Gastrocnemius medialis (tissue), 4 donors: ENCODE measurements around the gene CCNF. TPM values are rescaled to one million over a fixed set of nuclear protein-coding genes. Genes with fewer than 3 reads are reported as not detected.
"Not testable (repeated sequence)": the region's sequence is repeated elsewhere in the genome, so short reads cannot be mapped to it uniquely, and the experiment has no call there.

Experiments
- ATAC-seq, 2 donors: fragments of 150-250 bp; one replicate each; pipeline ENCODE4 v1.9.1; 2016
- DNase-seq, 2 donors: peaks; one replicate each; pipeline ENCODE4 v3.0.0-alpha.2; 2019
- H3K27ac ChIP-seq, 4 donors: fragments of 200-600 bp; sonication (generic); 1 replicate in 1 of 4; 2 replicates in 3 of 4; pipeline ENCODE4 v1.5.1; 2016 to 2018; ENCODE audit warnings: mild to moderate bottlenecking in 2 of 4, moderate library complexity in 1 of 4
- H3K27me3 ChIP-seq, 3 donors: fragments of 200-600 bp; sonication (generic) in 2 of 3; 1 replicate in 1 of 3; 2 replicates in 2 of 3; pipeline versions ENCODE4 v1.5.1 to v1.6.0; 2016 to 2019; ENCODE audit warnings: mild to moderate bottlenecking in 1 of 3, moderate library complexity in 1 of 3
- H3K36me3 ChIP-seq, 2 donors: fragments of 200-600 bp; sonication (generic) in 1 of 2; one replicate each; pipeline ENCODE4 v1.5.1; 2017 to 2018
- H3K4me1 ChIP-seq, 2 donors: fragments of 200-600 bp; sonication (generic) in 1 of 2; one replicate each; pipeline ENCODE4 v1.5.1; 2016 to 2017; ENCODE audit warnings: mild to moderate bottlenecking in 2 of 2
- H3K4me3 ChIP-seq, 4 donors: fragments of 200-600 bp; sonication (generic) in 3 of 4; 1 replicate in 1 of 4; 2 replicates in 3 of 4; pipeline ENCODE4 v1.5.1; 2016 to 2019; ENCODE audit warnings: mild to moderate bottlenecking in 2 of 4
- H3K9me3 ChIP-seq, 3 donors: fragments of 200-600 bp; sonication (generic) in 2 of 3; 1 replicate in 1 of 3; 2 replicates in 2 of 3; pipeline ENCODE4 v1.5.1; 2016 to 2019
- POLR2A ChIP-seq, 2 donors: fragments of 450-650 bp; IDR thresholded peaks; one replicate each; pipeline ENCODE4 v1.6.1; 2017; ENCODE audit warnings: antibody characterized with exemption in 2 of 2, mild to moderate bottlenecking in 2 of 2, moderate library complexity in 2 of 2
- in situ Hi-C, 4 donors: fragments of 200-750 bp; cut with MboI; loops; one replicate each; pipeline versions ENCODE4 v1.15.0 to v1.8.0; 2017; ENCODE audit warnings: low sequenced_read_pairs in 4 of 4
- intact Hi-C: fragments of 100-400 bp; cut with DNase I; formaldehyde crosslinking; loops from one replicate; pipeline ENCODE4 v1.15.1; 2023; ENCODE audit warnings: low total_unique reads
- total RNA-seq, 4 donors: library from RNA; depleted of rRNA; stranded (reverse); fragments of >200 nt; gene quantifications; one replicate each; pipeline versions ENCODE4 v1.1.0 to v1.2.3, GENCODE V29; 2016
- TF ChIP-seq, protein P1 (sequence below), 5 experiments: fragments of 450-650 bp in 3 of 5; fragments of 200-600 bp in 2 of 5; sonication (generic) in 2 of 5; IDR thresholded peaks in 4 of 5; conservative IDR thresholded peaks in 1 of 5; 1 replicate in 4 of 5; 2 replicates in 1 of 5; pipeline ENCODE4 v1.5.1; 2016 to 2019; ENCODE audit warnings: antibody characterized with exemption in 5 of 5, mild to moderate bottlenecking in 3 of 5, moderate library complexity in 3 of 5

Gene CCNF, protein sequence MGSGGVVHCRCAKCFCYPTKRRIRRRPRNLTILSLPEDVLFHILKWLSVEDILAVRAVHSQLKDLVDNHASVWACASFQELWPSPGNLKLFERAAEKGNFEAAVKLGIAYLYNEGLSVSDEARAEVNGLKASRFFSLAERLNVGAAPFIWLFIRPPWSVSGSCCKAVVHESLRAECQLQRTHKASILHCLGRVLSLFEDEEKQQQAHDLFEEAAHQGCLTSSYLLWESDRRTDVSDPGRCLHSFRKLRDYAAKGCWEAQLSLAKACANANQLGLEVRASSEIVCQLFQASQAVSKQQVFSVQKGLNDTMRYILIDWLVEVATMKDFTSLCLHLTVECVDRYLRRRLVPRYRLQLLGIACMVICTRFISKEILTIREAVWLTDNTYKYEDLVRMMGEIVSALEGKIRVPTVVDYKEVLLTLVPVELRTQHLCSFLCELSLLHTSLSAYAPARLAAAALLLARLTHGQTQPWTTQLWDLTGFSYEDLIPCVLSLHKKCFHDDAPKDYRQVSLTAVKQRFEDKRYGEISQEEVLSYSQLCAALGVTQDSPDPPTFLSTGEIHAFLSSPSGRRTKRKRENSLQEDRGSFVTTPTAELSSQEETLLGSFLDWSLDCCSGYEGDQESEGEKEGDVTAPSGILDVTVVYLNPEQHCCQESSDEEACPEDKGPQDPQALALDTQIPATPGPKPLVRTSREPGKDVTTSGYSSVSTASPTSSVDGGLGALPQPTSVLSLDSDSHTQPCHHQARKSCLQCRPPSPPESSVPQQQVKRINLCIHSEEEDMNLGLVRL
- total RNA-seq = 1 to 10 TPM; 1.8 to 3.6 (median 2.4) TPM

DNA sequence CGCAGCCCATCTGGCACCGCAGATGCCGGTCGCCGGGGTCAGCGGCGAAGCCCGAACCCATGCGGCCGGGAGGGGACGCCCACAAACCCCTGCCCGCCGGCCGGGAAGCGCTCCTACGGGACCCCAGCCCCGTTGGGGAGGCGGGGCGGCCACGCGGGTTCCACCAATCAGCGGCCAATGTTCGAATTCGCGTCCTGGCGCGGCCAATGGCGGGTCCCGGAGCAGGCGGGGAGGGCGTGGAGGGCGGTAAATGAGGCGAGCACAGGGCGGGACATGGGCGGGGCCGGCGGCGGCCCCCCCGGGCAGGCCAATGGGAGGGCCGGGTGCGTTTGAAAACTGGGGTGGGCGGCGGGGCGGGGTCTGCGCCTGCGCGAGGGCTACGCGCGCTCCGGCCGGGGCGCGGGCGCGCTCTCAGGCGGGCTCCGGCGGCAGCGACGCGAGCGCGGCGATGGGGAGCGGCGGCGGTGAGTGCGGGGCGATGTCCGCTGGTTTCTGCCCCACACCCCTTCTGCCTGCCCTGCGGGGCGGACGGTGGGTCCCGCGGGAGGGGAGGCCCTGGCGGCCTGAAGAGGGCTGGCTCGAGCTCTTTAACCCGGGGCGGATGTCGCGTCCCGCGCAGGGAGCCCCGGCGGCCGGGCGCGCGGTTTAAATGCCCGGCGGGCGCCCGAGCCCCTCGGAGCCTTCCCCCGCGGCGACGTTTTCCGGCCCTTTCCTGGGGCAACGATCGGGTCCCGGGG lies at the start of gene CCNF:
Gene CCNF (plus strand): TSS at position 414 of the 737 bp plus-strand sequence. CDS start 35 bp downstream, at position 449.
- Histone ChIP-seq H3K27ac (peak within 1 kb of the TSS; percentile 73 to 78 (median 76)), H3K9me3 (no peaks in the 10 kb centered on the region), H3K4me3 (peak within 1 kb of the TSS; percentile 64 to 97 (median 87)), H3K27me3 (no peaks in the 10 kb centered on the region), H3K36me3 (peaks cover 0 to 4% of the 10 kb centered on the region in 2 donors), H3K4me1 (peaks cover 6 to 8% of the 10 kb centered on the region in 2 donors)
- intact Hi-C loops = loop anchor here (1.0 to 10.0 kb wide), 4 partner anchors 32 to 89 kb away; partner anchors contain the start of genes ABCA3 and TEDC2
- TF ChIP-seq, protein P1, sequence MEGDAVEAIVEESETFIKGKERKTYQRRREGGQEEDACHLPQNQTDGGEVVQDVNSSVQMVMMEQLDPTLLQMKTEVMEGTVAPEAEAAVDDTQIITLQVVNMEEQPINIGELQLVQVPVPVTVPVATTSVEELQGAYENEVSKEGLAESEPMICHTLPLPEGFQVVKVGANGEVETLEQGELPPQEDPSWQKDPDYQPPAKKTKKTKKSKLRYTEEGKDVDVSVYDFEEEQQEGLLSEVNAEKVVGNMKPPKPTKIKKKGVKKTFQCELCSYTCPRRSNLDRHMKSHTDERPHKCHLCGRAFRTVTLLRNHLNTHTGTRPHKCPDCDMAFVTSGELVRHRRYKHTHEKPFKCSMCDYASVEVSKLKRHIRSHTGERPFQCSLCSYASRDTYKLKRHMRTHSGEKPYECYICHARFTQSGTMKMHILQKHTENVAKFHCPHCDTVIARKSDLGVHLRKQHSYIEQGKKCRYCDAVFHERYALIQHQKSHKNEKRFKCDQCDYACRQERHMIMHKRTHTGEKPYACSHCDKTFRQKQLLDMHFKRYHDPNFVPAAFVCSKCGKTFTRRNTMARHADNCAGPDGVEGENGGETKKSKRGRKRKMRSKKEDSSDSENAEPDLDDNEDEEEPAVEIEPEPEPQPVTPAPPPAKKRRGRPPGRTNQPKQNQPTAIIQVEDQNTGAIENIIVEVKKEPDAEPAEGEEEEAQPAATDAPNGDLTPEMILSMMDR (IDR thresholded peaks at IDR 0.05 in 4 of 5, conservative IDR thresholded peaks at IDR 0.05 in 1 of 5) = peak in 2 of 5 experiments; percentile 26 to 35
- peak; percentile 51 to 52 for TF ChIP-seq POLR2A (IDR thresholded peaks at IDR 0.05)
- ATAC-seq (peak; percentile 95 to 97), DNase-seq (peak; percentile 96 to 97)
- in situ Hi-C loops = no loop called here

DNA sequence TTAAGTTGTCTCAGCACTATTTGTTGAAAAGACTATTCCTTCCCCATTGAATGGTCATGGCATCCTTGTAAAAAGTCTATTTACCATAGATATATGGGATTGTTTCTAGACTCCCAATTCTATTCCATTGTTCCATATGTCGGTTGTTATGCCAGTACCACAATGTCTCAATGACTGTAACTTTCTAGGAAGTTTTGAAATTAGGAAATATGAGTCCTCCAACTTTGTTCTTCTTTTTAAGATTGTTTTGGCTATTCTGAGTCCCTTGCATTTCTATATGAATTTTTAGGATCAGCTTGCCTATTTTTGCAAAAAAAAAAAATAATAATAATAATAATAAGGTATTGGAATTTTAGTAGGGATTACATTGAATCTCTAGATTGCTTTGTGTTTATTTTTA lies 45.7 kb upstream of the CCNF start:
- no peaks in the 10 kb centered on the region for H3K27me3 ChIP-seq
- no peaks in the 10 kb centered on the region for H3K36me3 ChIP-seq
- in situ Hi-C loops = no loop called here
- no peak overlapping the region for H3K4me3 ChIP-seq
- ATAC-seq (no peak), DNase-seq (no peak)
- H3K9me3 ChIP-seq = no peaks in the 10 kb centered on the region
- intact Hi-C loops = no loop called here
- TF ChIP-seq, protein P1 (IDR thresholded peaks at IDR 0.05 in 4 of 5, conservative IDR thresholded peaks at IDR 0.05 in 1 of 5) = no peak
- no peak for TF ChIP-seq POLR2A (IDR thresholded peaks at IDR 0.05)
- H3K27ac ChIP-seq = no peak overlapping the region
- no peaks in the 10 kb centered on the region for H3K4me1 ChIP-seq

DNA sequence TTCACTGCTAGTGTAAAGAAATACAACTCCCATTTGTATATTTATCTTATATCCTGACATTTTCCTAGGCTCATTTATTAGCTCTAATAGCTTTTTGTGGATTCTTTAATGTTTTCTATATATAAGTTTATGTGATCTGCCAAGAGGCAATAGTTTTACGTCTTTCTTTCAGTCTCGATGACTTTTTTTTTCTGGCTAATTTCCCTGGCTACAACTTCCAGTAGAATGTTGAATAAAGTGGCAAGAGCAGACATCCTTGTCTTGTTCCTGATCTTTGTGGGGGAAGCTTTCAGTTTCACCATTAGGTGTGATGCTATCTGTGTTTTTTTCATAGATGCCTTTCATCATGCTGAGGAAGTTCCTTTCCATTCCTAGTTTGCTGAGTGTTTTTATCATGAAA lies 44.8 kb upstream of the CCNF start:
- TF ChIP-seq POLR2A (IDR thresholded peaks at IDR 0.05) = no peak
- TF ChIP-seq, protein P1 (IDR thresholded peaks at IDR 0.05 in 4 of 5, conservative IDR thresholded peaks at IDR 0.05 in 1 of 5) = no peak
- no peaks in the 10 kb centered on the region for H3K4me1 ChIP-seq
- no peak overlapping the region for H3K4me3 ChIP-seq
- ATAC-seq (no peak), DNase-seq (no peak)
- no peak overlapping the region for H3K27ac ChIP-seq
- no peaks in the 10 kb centered on the region for H3K36me3 ChIP-seq
- intact Hi-C loops (no loop called here), in situ Hi-C loops (no loop called here)
- no peaks in the 10 kb centered on the region for H3K27me3 ChIP-seq
- no peaks in the 10 kb centered on the region for H3K9me3 ChIP-seq

DNA sequence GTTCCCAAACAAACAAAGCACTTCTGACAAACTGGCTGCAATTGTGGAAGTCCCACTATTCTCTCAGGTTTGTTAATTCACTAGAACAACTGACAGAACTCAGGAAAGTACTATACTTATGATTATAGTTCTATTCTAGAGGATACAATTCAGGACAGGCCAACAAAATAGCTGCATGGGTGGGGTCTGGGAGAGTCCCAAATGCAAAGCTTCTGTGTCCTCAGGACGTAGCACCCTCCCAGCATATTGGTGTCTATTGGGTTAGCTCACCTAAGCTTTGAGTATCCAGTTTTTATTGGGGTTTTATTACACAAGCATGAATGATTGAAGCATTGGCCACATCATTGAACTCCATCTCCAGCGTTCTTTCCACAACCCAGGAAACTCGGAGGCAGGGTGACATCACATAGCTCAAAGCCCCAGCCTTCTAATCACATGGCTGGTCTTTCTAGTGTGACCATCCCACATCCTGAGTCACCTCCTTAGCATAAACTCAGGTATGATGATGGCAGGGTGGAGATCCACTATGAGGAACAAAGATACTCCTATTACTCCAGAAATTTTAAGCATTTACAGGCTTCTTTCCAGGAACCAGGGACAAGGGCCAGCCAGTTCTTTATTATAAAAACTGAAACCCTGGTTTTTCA lies 43.9 kb upstream of the CCNF start:
- intact Hi-C loops = no loop called here
- DNase-seq (no peak), ATAC-seq (no peak)
- TF ChIP-seq, protein P1 (IDR thresholded peaks at IDR 0.05 in 4 of 5, conservative IDR thresholded peaks at IDR 0.05 in 1 of 5) = no peak
- no peak for TF ChIP-seq POLR2A (IDR thresholded peaks at IDR 0.05)
- H3K27me3 ChIP-seq = no peaks in the 10 kb centered on the region
- H3K27ac ChIP-seq = no peak overlapping the region
- no peaks in the 10 kb centered on the region for H3K36me3 ChIP-seq
- in situ Hi-C loops = no loop called here
- H3K4me1 ChIP-seq = no peaks in the 10 kb centered on the region
- no peaks in the 10 kb centered on the region for H3K9me3 ChIP-seq
- H3K4me3 ChIP-seq = no peak overlapping the region

DNA sequence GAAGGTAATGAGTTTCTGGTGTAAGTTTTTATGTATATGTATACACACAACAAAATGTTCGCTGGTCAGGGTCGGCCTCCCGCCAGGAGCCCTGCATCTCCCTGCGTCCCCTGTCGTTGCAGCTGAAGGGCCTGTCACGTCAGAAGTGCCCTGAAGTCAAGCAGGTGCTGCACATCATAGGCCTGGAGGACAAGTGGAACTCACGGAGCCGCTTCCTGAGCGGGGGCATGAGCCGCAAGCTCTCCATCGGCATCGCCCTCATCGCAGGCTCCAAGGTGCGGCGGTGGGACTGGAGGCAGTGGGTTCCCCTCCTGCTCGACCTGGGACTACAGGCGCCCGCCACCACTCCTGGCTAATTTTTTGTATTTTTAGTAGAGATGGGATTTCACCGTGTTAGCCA lies 43.3 kb upstream of the CCNF start:
- H3K4me3 ChIP-seq, H3K4me1 ChIP-seq, ATAC-seq, H3K27ac ChIP-seq, H3K9me3 ChIP-seq, DNase-seq, H3K36me3 ChIP-seq, intact Hi-C loops, H3K27me3 ChIP-seq, in situ Hi-C loops: not testable (repeated sequence)
